ENCODE measurements around the gene DIPK1B.

The DIPK1B gene

DNA sequence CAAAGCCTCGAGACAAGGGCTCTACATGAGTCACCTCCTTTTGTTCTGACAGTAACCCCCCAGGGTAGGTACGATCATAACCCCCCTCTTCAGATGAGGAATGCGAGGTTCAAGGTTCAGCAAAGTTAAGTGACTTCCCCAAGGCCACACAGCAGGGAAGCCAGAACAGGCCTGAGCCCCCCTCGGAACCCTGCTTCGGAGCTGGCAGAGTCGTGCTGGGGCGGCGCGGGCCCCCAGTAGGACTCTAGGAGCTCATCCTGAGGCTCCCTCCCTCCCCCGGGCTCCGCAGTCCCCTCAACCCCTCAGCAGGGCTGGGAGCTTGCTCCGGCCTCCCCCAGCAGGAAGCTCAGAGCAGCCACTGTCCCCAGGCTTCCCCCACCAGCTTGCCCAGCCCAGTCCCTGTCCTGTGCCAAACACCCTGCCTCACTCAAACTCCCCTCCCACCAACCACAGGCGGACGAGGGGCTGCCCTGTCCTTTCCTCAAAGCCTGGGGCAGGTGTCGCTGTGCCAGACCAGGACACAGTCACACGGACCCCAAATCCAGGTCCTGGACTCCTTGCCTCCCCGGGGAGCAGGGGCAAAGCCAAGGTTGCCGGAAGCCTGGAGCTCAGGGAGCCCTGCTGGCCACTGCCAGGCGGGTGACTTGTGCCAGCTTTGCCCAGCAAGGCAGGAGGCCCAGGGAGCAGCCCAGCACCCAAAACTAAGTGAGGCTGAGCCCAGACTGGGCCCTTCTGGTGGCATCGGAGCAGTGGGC lies 30.2 kb upstream of the DIPK1B start:
- H3K4me1 ChIP-seq (ENCODE audit: control insufficient read depth in 2 of 2, insufficient read depth in 2 of 2, low read length in 2 of 2), result peaks cover 16 to 17% of the 10 kb centered on the region in 2 donors
- H3K36me3 ChIP-seq (ENCODE audit: control insufficient read depth in 2 of 2, insufficient read depth in 2 of 2, low read length in 2 of 2), result peaks cover 0 to 5% of the 10 kb centered on the region in 2 donors
- no peak overlapping the region for H3K27ac ChIP-seq (ENCODE audit: low read depth in 2 of 2, low read length in 2 of 2)
- no peaks in the 10 kb centered on the region for H3K9me3 ChIP-seq (ENCODE audit: control insufficient read depth in 2 of 2, low read length in 2 of 2)
- no peak overlapping the region for H3K9ac ChIP-seq (ENCODE audit: low read depth in 1 of 2, low read length in 2 of 2)
- no peaks in the 10 kb centered on the region for H3K27me3 ChIP-seq (ENCODE audit: control insufficient read depth in 2 of 2, insufficient read depth in 2 of 2, low read length in 2 of 2)
- H3K4me3 ChIP-seq (ENCODE audit: low read length in 2 of 2), result no peak overlapping the region

DNA sequence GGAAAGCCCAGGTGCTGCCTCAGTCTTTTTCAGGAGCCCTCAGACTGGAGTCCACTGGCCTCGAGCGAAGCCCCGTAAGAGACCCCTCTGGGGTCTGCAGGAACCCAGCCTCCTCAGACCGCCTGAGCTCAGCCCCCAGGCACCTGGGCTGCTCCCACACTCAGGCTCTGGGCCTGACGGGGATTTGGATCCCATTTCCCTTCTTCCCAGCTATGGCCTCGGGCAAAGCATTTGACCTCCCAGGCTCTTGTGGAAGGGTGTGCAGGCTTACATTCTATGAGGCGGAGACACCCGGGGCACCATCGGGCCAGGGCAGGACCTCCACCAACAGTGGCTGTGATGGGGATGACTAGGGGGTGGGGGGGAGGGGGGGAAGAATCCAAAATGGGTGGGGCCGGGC lies 29.7 kb upstream of the DIPK1B start:
- no peak overlapping the region for H3K9ac ChIP-seq (ENCODE audit: low read depth in 1 of 2, low read length in 2 of 2)
- H3K36me3 ChIP-seq (ENCODE audit: control insufficient read depth in 2 of 2, insufficient read depth in 2 of 2, low read length in 2 of 2), result peaks cover 0 to 2% of the 10 kb centered on the region in 2 donors
- H3K27ac ChIP-seq (ENCODE audit: low read depth in 2 of 2, low read length in 2 of 2), result no peak overlapping the region
- H3K9me3 ChIP-seq (ENCODE audit: control insufficient read depth in 2 of 2, low read length in 2 of 2), result no peaks in the 10 kb centered on the region
- no peaks in the 10 kb centered on the region for H3K27me3 ChIP-seq (ENCODE audit: control insufficient read depth in 2 of 2, insufficient read depth in 2 of 2, low read length in 2 of 2)
- no peak overlapping the region for H3K4me3 ChIP-seq (ENCODE audit: low read length in 2 of 2)
- peaks cover 16 to 17% of the 10 kb centered on the region in 2 donors for H3K4me1 ChIP-seq (ENCODE audit: control insufficient read depth in 2 of 2, insufficient read depth in 2 of 2, low read length in 2 of 2)

DNA sequence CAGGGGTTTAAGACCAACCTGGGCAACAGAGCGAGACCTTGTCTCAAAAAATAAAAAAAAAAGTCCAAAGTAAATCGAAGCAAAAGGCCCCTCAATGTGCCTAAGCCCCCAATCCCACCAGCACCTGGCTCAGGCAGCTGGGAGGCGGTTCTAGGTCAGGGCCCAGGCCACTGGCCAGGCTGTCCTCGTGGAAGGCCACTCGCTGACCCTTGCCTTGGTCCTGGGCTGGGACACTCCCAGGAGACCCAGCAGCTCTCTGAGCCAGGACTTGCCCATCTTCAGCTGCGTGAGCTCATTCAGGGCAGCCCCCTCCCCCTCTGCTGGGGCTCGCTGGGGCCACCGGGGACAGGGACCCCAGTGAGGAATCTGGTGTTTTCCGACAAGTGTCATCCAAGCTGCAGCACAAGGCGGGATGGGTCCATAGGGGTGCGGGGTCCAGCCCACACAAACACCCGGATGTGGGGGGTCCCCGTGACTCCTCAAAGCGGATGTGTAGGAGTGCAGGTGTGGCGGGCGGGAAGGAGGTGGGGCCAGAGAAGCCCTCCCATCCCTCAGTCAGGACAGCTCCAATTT lies 29.1 kb upstream of the DIPK1B start:
- H3K36me3 ChIP-seq (ENCODE audit: control insufficient read depth in 2 of 2, insufficient read depth in 2 of 2, low read length in 2 of 2), result peaks cover 0 to 2% of the 10 kb centered on the region in 2 donors
- no peaks in the 10 kb centered on the region for H3K27me3 ChIP-seq (ENCODE audit: control insufficient read depth in 2 of 2, insufficient read depth in 2 of 2, low read length in 2 of 2)
- H3K9ac ChIP-seq (ENCODE audit: low read depth in 1 of 2, low read length in 2 of 2), result no peak overlapping the region
- peaks cover 18 to 23% of the 10 kb centered on the region in 2 donors for H3K4me1 ChIP-seq (ENCODE audit: control insufficient read depth in 2 of 2, insufficient read depth in 2 of 2, low read length in 2 of 2)
- no peak overlapping the region for H3K27ac ChIP-seq (ENCODE audit: low read depth in 2 of 2, low read length in 2 of 2)
- no peak overlapping the region for H3K4me3 ChIP-seq (ENCODE audit: low read length in 2 of 2)
- H3K9me3 ChIP-seq (ENCODE audit: control insufficient read depth in 2 of 2, low read length in 2 of 2), result no peaks in the 10 kb centered on the region

DNA sequence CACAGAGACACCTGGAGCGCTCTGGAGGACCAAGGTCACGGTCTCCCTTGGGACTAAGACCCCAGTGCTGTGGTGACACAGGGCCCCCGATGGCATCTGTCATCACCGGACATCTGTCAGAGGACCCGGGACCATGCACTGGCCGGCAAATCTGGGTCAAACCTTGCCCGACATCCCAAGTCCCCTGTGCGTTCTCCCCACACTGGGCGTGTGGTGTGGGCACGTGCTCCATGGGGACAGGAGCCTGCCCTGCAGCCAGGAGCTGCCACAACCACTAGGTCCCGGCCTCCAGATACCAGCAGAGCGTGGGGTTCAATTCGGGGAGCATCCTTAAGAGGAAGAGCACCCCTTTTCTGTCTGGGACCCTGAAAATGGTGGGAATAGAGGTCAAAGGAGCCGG lies 28.6 kb upstream of the DIPK1B start:
- H3K27ac ChIP-seq (ENCODE audit: low read depth in 2 of 2, low read length in 2 of 2), result no peak overlapping the region
- H3K4me1 ChIP-seq (ENCODE audit: control insufficient read depth in 2 of 2, insufficient read depth in 2 of 2, low read length in 2 of 2), result peaks cover 19 to 28% of the 10 kb centered on the region in 2 donors
- no peaks in the 10 kb centered on the region for H3K27me3 ChIP-seq (ENCODE audit: control insufficient read depth in 2 of 2, insufficient read depth in 2 of 2, low read length in 2 of 2)
- H3K4me3 ChIP-seq (ENCODE audit: low read length in 2 of 2), result no peak overlapping the region
- no peak overlapping the region for H3K9ac ChIP-seq (ENCODE audit: low read depth in 1 of 2, low read length in 2 of 2)
- no peaks in the 10 kb centered on the region for H3K9me3 ChIP-seq (ENCODE audit: control insufficient read depth in 2 of 2, low read length in 2 of 2)
- peaks cover 0 to 2% of the 10 kb centered on the region in 2 donors for H3K36me3 ChIP-seq (ENCODE audit: control insufficient read depth in 2 of 2, insufficient read depth in 2 of 2, low read length in 2 of 2)

DNA sequence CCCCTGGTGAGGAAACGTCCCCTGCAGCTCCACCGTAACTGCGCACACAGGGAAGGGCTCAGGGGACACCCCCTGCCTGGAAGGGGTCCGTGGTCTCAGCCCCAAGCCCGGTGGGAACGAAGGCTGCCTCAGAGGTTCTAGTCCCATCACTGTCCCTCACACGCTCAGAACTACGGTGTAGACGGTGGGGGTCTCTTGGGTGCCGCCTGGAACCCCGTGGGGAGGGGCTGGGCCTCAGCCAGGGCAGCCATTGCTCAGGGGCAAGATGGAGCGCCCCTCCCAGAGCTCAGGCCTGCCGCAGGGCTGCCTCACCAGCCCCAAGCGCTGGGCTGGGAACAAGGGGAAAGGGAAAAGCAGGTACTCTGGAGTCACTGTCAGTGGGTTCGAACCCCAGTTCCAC lies 28.0 kb upstream of the DIPK1B start:
- no peak overlapping the region for H3K9ac ChIP-seq (ENCODE audit: low read depth in 1 of 2, low read length in 2 of 2)
- H3K27me3 ChIP-seq (ENCODE audit: control insufficient read depth in 2 of 2, insufficient read depth in 2 of 2, low read length in 2 of 2), result no peaks in the 10 kb centered on the region
- peaks cover 25 to 33% of the 10 kb centered on the region in 2 donors for H3K4me1 ChIP-seq (ENCODE audit: control insufficient read depth in 2 of 2, insufficient read depth in 2 of 2, low read length in 2 of 2)
- H3K27ac ChIP-seq (ENCODE audit: low read depth in 2 of 2, low read length in 2 of 2), result no peak overlapping the region
- no peaks in the 10 kb centered on the region for H3K9me3 ChIP-seq (ENCODE audit: control insufficient read depth in 2 of 2, low read length in 2 of 2)
- H3K4me3 ChIP-seq (ENCODE audit: low read length in 2 of 2), result no peak overlapping the region
- H3K36me3 ChIP-seq (ENCODE audit: control insufficient read depth in 2 of 2, insufficient read depth in 2 of 2, low read length in 2 of 2), result peaks cover 0 to 2% of the 10 kb centered on the region in 2 donors

- Histone ChIP-seq H3K9ac (ENCODE audit: low read depth in 1 of 2, low read length in 2 of 2) (no peak overlapping the region), H3K36me3 (ENCODE audit: control insufficient read depth in 2 of 2, insufficient read depth in 2 of 2, low read length in 2 of 2) (peaks cover 0 to 2% of the 10 kb centered on the region in 2 donors), H3K4me3 (ENCODE audit: low read length in 2 of 2) (peak overlapping the region in 1 of 2 donors; percentile 10), H3K9me3 (ENCODE audit: control insufficient read depth in 2 of 2, low read length in 2 of 2) (no peaks in the 10 kb centered on the region), H3K4me1 (ENCODE audit: control insufficient read depth in 2 of 2, insufficient read depth in 2 of 2, low read length in 2 of 2) (peaks cover 25 to 33% of the 10 kb centered on the region in 2 donors), H3K27ac (ENCODE audit: low read depth in 2 of 2, low read length in 2 of 2) (no peak overlapping the region), H3K27me3 (ENCODE audit: control insufficient read depth in 2 of 2, insufficient read depth in 2 of 2, low read length in 2 of 2) (no peaks in the 10 kb centered on the region)
These were observed 27.6 kb upstream of the DIPK1B start for GRCh38 chr9:136684799-136685198.

- Histone ChIP-seq H3K9me3 (ENCODE audit: control insufficient read depth in 2 of 2, low read length in 2 of 2) (no peaks in the 10 kb centered on the region), H3K4me1 (ENCODE audit: control insufficient read depth in 2 of 2, insufficient read depth in 2 of 2, low read length in 2 of 2) (peaks cover 25 to 33% of the 10 kb centered on the region in 2 donors), H3K27me3 (ENCODE audit: control insufficient read depth in 2 of 2, insufficient read depth in 2 of 2, low read length in 2 of 2) (no peaks in the 10 kb centered on the region), H3K9ac (ENCODE audit: low read depth in 1 of 2, low read length in 2 of 2) (no peak overlapping the region), H3K4me3 (ENCODE audit: low read length in 2 of 2) (peak overlapping the region; percentile 10 to 26), H3K27ac (ENCODE audit: low read depth in 2 of 2, low read length in 2 of 2) (no peak overlapping the region), H3K36me3 (ENCODE audit: control insufficient read depth in 2 of 2, insufficient read depth in 2 of 2, low read length in 2 of 2) (peaks cover 0 to 2% of the 10 kb centered on the region in 2 donors)
These were observed 27.2 kb upstream of the DIPK1B start for GRCh38 chr9:136685216-136685615.

DNA sequence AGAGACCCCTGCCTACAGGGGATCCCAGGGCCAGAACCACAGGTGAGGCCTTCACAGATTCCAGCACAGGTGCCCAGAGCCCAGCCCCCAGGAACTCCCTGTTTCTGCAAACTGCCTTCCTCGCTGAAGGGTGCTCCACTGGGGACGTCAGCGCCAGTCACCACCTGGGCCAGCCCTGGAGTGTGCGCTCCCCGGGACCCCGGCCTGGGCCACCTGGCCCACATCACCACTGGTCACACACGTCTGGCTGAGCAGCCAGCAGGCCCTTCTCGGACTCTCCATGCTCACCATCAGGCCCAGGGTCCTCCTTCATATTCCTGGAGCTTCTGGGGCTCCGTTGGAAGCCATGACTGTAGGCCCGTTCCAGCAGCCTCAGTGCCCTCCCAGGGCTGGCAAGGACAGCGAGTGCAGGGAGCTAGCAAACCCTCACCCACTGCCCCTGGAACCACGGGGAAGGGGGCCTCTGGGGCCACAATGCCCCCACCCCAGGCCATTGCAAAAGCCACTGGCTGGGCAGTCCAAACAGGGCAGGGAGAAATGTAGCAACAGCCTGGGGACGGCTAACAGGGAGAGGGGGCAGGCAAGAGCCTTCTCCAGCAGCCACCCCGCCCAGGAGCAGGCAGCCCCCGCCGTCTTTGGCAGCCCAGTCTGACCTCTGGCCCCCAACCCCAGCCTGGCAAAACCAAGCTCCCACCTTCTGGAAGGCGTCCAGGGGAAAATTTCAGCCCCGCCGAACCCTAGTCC lies 26.4 kb upstream of the DIPK1B start:
- no peaks in the 10 kb centered on the region for H3K9me3 ChIP-seq (ENCODE audit: control insufficient read depth in 2 of 2, low read length in 2 of 2)
- peaks cover 0 to 2% of the 10 kb centered on the region in 2 donors for H3K36me3 ChIP-seq (ENCODE audit: control insufficient read depth in 2 of 2, insufficient read depth in 2 of 2, low read length in 2 of 2)
- H3K27ac ChIP-seq (ENCODE audit: low read depth in 2 of 2, low read length in 2 of 2), result peak overlapping the region; percentile 92 to 94
- H3K27me3 ChIP-seq (ENCODE audit: control insufficient read depth in 2 of 2, insufficient read depth in 2 of 2, low read length in 2 of 2), result no peaks in the 10 kb centered on the region
- H3K4me3 ChIP-seq (ENCODE audit: low read length in 2 of 2), result peak overlapping the region; percentile 71 to 84
- H3K4me1 ChIP-seq (ENCODE audit: control insufficient read depth in 2 of 2, insufficient read depth in 2 of 2, low read length in 2 of 2), result peaks cover 29 to 34% of the 10 kb centered on the region in 2 donors
- H3K9ac ChIP-seq (ENCODE audit: low read depth in 1 of 2, low read length in 2 of 2), result peak overlapping the region; percentile 72 to 91

DNA sequence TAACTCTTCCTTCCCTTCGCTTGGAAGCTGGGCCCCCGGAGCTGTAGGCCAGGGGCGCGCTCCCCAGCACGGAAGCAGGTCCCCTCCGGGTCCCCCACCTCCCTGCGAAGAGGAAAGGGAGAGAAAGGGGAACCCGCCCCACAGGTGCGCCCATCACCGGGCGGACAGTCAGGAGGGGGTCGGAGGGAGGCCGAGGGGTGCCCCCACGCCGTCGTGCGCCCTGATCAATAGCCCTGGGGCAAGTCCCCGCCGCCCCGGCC lies 25.9 kb upstream of the DIPK1B start:
- H3K27me3 ChIP-seq (ENCODE audit: control insufficient read depth in 2 of 2, insufficient read depth in 2 of 2, low read length in 2 of 2), result no peaks in the 10 kb centered on the region
- H3K36me3 ChIP-seq (ENCODE audit: control insufficient read depth in 2 of 2, insufficient read depth in 2 of 2, low read length in 2 of 2), result peaks cover 0 to 2% of the 10 kb centered on the region in 2 donors
- peaks cover 29 to 39% of the 10 kb centered on the region in 2 donors for H3K4me1 ChIP-seq (ENCODE audit: control insufficient read depth in 2 of 2, insufficient read depth in 2 of 2, low read length in 2 of 2)
- no peaks in the 10 kb centered on the region for H3K9me3 ChIP-seq (ENCODE audit: control insufficient read depth in 2 of 2, low read length in 2 of 2)
- H3K4me3 ChIP-seq (ENCODE audit: low read length in 2 of 2), result peak overlapping the region; percentile 71 to 84
- H3K27ac ChIP-seq (ENCODE audit: low read depth in 2 of 2, low read length in 2 of 2), result peak overlapping the region; percentile 92 to 94
- H3K9ac ChIP-seq (ENCODE audit: low read depth in 1 of 2, low read length in 2 of 2), result peak overlapping the region; percentile 72 to 91
